DMS114 treated with DMSO at 0.1 percent for 48 hours (cell line): Measurements from ENCODE around the gene CPM.

Experiments
- DNase-seq: peaks from one replicate; lab custom pipeline; 2025; ENCODE audit not compliant: unreplicated experiment; lab: John Stamatoyannopoulos, UW

The CPM gene

DNA sequence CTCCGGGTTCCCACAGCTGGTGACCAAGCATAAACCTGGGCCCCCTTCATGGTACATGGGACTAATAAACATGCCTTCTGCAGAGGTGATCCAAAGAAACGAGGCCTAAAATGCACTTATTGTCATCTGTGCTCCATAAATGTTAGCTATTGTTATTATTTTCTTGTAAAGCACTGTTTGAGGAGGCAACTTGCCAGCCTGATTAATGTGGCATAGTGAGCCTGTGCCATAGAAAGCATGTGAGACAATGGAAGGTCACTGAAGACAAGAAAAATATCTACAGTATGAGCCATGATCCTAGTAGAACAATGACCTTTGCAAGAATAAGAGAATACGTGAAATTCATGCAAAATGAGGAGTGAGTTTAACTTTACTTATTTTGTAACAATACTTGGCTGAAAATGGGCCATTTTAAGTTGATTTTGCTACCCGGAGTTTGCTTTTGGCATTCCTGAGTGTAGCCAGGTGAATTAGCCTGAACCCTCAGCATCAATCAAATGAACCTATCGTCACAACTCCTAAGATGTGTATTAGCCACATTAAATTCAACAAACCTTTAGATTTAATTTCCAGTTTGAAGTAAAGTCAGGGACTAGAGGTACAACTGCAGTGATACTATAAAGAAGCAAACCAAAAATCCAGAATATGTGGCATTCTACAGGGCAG is 52.2 kb downstream of the CPM start:
- DNase-seq = no peak

DNA sequence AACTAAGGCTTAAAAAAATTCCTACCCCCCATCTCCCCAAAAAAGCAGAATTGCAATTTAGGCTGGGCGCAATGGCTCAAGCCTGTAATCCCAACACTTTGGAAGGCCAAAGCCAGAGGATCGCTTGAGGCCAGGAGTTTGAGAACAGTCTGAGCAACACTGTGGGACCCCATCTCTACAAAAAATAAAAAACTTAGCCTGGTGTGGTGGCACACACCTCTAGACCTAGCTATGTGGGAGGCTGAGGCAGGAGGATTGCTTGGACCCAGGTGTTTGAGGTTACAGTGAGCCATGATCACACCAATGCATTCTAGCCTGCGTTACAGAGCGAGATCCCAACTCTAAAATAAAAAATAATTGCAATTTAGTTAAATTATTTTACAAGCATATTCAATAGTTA is 54.1 kb downstream of the CPM start:
- no peak for DNase-seq

DNA sequence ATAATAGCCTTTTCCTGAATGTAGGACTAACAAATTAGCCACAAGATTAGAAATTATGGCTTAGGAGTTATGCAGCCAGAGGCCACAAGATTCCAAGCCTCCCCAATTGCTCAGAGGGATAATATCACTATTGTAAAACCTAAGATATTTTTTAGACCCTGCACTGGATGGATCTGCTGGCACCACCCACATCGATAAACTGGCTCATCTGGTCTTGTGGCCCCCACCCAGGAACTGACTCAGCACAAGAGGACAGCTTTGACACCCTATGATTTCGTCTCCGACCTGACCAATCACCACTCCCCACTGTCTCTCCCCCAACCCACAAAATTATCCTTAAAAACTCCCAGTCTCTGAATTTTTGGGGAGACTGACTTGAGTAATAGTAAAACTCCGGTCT is 54.7 kb downstream of the CPM start:
- no peak for DNase-seq

DNA sequence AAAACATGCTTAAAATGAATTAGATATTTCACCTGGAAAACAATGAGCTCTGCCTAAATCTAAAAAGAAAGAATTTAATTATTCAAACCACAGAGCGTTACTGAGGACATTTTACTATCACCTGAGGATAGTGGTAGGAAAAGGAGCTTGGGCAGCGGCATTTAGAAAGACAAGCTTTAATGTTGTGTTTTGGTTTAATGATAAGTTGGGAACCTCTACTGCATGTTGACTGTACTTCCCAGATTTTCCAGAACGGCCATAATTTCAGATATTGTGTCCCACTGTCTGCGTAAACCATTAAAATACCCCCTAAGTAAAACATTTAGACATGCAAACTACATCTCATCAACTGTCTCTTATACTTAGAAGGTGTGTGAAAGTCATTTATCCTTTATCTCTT is 55.4 kb downstream of the CPM start:
- DNase-seq = no peak

DNA sequence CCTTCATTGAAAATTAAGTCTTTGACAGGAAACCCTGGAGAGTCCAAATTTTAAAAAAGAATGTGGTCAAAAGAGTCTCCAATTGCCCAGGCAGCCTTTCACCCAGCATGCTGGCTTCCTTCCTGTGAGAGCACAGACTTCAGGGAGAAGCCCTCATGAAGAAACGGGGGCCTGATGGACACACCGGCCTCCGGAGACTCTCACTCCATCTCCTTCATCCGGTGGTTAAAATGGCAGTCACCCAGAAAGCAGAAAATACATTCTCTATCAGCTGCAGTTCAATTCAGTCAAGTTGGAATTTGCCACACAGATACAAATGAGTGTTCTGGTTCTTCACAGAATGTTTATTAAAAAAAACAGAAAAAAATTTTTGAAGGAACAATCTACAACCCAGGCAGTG is 56.5 kb downstream of the CPM start:
- DNase-seq = no peak

DNA sequence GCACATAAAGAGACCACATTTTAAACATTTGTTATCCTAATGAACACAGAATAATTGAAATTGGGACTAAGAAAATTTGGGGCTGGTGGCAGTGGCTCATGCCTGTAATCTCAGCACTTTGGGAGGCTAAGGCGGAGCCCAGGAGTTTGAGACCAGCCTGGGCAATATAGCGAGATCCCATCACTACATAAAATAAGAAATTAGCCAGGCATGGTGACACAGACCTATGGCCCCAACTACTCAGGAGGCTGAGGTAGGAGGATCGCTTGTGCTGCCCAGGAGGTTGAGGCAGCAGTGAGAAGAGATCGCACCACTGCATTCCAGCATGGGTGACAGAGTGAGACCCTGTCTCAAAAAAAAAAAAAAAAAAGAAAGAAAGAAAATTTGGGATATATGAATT is 59.7 kb downstream of the CPM start:
- DNase-seq = no peak

DNA sequence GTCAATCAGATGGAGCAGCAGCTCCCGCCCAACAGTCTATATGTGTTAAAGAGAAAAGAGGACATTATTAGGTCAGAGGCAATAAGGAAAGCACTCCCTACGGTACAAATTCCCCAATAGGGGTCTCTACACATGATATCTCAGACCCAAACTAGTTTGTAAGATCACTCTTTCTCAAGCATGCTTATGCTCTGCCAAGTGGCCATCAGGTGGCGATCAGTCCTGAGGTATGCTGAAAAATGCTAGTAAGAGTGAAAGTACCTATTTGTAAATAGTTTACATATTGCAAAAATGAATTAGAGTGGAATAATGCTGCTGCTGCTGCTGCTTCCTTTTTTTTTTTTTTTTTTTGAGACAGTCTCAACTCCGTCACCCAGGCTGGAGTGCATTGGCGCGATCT is 61.0 kb downstream of the CPM start:
- DNase-seq = peak; percentile 17

DNA sequence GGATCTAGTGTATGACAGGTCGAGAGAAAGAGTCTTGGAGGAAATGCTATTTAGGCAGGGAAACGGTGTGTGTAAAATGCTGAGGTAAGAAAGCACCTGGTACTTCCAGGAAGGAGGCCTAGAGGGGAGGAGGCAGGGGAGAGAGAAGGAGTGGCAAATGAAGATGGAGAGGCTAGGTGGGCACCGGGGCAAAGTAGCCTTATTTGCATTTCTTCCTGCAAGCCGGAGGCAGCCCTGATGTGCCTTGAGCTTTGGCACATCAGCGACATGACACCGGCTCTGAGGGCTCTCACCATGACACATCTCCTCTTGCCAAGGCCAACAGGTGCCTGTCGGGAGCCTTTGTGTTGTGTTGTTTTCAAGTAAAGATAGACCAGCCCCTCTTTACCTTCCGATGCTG is 61.6 kb downstream of the CPM start:
- no peak for DNase-seq

DNA sequence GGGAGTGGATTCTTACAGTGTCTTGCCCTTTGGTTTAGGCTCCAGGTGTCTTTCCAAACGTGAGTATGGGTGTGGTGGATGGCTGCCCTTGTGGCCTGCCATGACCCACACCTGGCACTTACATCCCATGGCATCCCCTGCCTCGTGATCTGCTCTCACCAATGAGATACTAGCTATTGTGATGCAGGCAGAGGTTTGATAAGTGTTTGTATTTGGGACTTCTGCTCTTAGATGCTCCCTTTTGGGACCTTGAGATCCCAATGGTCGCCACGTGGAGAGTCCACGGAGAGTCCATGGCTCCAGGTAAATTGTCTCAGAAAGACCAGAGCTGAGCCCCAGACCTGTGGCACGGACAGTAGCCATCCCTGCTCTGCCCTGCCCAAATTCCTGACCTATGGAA is 62.5 kb downstream of the CPM start:
- no peak for DNase-seq

DNA sequence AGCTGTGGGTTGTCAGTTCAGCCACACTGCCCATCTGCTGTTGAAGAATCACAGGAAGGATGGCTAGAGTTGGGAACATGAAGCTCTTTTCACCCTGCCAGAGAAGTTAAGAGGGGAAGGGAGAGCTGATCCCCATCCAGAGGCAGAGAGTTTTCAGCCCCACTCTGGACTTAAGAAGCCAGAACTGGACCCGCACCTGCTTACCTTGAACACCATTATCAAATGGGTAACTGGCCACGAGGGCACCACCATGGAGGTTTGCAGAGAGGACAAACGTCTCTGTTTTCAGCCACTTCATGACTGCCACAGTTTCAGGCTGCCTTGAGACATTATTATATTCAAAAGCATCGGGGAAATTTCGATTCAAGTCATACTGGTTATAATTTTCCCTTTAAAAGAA is 63.0 kb downstream of the CPM start:
- no peak for DNase-seq

DNA sequence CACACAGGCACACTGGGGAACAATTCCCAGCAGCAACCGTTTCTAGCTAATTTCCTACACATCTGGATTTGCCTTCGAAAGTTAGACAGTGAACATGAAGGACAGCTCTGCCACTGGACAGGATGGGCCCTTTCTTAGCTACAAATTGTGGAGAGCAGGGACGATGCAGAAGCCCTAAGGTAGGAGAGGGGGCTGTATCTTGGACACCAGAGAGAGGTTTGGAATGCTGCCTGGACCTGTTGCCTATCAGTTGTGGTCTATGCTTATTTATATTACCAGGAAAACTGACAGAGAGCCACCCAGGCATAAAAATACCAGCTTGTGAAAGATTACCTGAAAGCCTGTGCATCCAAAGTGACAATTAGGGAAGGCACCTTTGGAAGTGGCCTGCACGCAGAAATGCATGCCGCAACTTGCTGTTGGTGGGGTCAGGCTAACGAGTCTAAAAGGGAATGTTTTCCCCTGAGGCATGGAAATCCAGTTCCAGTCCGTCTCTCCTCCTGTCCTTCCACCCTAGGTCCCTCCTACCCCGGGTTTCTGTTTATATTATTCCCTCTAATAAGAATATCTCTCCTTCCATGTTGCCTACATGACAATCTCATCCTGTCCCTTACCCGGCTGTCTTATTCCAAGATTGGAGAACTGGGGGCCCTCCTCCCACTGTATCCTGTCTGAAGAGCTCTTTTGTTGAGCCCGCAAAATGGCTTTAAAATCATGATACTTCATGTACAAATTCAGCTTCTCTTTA is 64.8 kb downstream of the CPM start:
- no peak for DNase-seq

DNA sequence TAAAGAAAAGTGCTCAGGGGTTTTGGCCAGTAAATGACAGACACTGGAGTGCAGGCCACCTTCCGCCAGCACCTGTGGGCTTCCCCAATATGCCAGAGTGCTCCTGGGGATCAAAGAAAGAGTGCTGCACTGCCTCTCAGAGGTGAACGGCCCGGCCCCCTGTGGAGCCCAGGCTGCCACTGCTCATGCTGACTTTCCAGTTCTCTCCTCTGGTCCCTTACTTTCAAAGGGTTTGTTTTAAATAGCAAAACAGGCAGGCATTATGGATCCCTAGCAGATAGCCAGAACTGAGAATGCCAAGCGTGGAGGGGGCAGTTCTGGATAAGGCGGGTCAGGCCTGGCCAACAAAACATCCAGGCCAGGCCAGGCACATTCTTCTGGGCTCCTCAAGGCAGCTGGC is 65.4 kb downstream of the CPM start:
- no peak for DNase-seq

DNA sequence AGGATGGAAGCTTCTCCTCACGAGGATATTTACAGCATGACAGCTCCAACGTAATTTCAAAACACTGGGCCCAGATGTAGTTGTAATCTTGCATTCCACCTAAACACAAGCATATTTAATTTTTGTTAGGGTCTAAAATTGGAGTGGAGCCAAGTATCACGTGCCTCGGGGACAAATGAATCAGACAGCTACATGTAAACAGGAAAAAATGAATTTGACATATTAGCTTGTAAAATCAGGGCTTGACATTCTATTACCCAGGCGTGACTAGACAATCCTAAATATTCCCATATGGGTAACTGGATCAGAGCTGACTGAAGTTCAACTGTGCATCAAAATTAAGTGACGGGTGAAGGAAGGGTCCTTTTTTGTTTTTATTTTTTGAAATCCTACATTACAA is 66.0 kb downstream of the CPM start:
- DNase-seq = no peak

DNA sequence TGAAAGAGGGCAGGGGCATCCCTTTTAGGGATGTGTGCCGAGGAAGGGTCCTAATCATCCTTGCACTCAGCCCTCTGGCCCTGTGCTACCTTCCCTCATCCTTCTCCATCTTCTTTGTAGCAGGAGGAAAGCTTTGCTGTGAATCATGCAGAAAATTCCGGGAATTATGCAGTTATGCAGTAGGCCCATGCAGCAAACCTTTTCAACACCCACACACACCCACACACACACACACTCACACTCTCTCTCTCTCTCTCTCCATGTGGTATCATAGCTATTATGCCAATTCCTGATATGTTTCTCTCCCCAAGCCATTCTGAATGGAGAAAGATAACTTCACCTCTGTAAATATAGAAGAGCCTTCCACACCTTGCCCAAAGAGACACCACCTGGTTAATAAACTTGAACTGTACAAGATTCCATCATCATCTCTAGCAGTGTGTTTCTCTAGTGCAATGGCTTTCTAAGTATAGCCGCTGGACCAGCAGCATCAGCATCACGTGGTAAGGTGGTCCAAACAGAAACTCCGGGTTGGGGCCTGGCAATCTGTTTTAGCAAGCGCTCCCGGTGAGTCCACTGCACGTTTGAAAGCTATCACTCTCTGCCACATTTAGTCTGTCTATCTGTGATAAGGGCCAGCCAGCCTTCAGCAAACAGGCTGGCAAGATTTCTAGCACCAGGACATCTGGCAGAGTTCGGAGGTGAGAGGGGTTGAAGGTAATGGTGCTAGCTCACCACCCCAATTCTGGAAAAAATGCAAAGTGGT is 67.4 kb downstream of the CPM start:
- DNase-seq = no peak

DNA sequence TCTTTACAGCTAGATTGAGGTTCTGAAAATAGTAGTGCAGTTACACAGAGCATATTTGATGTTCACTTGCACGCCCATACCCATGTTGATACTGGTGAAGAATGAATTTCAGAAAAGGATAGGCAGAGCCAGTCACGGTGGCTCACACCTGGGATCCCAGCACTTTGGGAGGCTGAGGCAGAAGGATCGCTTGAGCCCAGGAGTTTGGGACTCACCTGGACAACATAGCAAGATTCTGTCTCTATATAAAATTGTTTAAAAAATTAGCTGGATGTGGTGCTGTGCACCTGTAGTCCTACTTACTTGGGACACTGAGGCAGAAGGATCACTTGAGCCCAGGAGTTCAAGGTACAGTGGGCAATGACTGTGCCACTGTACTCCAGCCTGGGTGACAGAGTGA is 68.4 kb downstream of the CPM start:
- DNase-seq = no peak

DNA sequence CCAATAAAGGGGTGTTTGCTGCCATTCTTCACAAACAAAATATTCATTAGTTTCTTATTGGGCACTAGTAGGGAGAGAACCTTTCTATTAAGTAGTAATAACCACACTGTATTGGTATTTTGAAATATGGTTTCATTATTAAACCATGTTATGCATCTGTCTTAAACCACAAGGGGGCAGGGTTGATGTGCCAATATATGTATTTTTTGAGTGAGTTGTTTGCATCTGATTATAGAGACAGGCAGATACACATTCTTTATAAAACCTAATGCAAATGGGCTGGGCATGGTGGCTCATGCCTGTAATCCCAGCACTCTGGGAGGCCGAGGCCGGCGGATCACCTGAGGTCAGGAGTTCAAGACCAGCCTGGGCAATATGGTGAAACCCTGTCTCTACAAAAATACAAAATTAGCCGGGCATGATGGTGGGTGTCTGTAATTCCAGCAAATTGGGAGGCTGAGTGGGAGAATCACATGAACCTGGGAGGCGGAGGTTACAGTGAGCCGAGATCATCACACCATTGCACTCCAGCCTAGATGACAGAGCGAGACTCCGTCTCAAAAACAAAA is 69.0 kb downstream of the CPM start:
- peak; percentile 32 for DNase-seq

DNA sequence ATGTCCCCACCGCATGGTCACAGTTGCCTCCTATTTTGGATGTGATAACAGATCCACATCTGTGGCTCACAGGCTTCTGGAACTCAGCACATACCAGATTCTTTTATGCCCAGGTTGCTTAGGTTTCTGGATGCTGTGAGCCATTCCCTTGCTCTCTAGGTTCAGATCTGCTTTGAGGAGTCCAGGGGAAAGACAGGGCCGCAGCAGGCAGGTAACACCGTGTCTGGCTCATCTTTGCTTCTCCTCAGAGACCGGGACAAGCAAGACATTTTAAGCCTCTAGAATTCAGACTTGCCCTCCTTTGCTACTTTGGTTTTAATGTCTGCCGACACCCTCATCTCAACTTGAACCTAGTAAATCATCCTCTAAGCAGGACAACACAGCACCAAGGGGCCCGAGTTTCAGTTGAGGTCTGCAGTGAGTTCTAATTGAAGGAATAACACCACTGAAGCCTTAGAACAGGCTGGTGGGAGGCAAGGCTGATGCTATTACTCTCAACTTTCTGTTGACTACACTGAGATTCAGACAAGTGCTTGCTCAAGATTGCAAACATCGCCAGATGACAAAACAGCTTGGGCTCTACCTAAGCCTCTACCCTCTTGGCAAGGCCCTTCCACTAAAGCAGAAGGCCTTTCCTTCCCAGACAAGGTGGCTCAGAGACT is 69.7 kb downstream of the CPM start:
- DNase-seq = no peak

DNA sequence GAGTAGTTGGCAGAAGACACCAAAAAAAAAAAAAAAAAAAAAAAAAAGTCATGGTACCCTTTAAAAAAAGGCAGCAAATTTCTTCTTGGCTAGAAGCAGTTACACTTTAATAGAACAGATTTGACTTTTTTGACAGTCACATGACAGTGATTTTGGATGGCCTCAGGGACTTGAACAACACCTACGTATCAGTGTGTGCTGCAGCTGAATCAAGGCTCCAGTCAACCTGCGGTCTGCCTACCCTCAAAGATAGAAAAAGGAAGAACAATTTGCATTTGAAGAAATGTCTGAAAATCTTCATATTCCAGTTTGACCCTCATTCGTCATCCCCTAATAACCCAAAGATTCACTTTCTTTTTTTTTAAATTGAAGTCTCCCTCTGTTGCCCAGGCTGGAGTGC is 71.1 kb downstream of the CPM start:
- no peak for DNase-seq

DNA sequence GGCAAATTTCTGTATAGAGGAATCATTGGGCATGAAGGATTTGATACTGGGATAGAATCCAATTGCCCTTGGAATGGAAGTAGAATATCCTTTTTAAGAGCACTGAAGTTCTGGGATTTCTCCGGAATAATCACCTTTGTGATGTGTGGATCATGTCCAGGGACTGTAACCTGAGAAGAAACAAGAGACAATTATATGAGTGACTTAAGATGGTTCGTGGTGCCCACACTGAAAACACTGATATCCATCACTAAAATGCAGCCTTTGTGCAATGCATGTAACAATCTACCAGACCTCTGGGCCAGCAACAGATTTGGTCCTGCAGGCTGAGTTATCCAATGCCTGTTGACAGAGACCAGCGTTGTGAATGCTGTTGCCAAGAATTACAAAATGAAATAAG is 76.5 kb downstream of the CPM start:
- DNase-seq = no peak

DNA sequence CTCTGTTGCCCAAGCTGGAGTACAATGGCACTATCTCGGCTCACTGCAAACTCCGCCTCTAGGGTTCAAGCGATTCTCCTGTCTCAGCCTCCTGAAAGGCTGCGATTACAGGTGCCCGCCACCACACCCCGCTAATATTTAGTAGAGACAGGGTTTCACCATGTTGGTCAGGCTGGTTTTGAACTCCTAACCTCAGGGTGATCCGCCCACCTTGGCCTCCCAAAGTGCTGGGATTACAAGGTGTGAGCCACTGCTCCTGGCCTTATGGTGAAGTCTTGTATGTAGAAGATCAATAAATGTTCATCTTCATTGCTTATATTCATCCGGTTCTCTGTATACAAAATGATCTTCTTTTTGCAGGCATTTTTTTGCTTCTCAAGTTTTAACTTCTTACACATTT is 77.2 kb downstream of the CPM start:
- no peak for DNase-seq

DNA sequence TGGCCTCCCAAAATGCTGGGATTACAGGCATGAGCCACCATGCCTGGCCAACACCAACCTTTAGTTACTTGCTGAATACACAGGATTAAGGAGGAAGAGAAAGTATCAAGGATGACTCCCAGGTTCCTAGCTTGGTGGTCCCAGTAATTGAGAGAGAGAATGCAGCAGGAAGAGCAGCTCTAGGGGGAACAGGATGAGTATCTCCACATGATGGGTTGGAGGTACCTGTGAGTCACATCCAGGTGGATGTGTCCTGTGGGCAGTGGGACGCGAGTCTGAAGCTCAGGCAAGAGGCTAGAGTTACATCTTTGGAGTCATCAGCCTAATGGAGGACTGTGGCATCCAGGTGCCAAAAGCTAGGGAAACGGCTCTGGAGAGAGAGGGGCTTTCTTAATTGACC is 77.9 kb downstream of the CPM start:
- no peak for DNase-seq
